GM19452 (cell line): Measurements from ENCODE around the gene GALNT13.

ENCODE experiments used
- ATAC-seq: cut with Tn5 transposase; IDR thresholded peaks from one replicate; pipeline ENCODE4 v1.9.1; 2021; ENCODE audit not compliant: unreplicated experiment

Gene GALNT13

DNA sequence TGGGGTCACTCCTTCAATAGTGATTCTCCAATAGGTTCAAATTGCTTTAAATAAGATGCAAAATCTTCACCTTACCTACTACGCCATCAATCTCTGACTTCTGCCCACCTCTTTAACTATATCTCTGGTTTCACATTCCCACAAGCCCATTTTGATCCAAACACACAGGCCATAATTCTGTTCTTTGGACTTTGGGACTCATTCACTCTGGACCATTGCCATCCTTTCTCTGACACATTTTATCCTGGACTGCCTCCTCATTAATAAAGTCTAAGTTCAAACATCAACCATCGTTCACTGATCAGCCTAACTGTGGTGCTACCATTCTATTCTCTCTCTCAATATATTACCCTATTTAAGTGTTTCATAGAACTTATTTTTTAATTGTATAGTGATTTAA lies 332.2 kb downstream of the GALNT13 start:
- no peak for ATAC-seq

DNA sequence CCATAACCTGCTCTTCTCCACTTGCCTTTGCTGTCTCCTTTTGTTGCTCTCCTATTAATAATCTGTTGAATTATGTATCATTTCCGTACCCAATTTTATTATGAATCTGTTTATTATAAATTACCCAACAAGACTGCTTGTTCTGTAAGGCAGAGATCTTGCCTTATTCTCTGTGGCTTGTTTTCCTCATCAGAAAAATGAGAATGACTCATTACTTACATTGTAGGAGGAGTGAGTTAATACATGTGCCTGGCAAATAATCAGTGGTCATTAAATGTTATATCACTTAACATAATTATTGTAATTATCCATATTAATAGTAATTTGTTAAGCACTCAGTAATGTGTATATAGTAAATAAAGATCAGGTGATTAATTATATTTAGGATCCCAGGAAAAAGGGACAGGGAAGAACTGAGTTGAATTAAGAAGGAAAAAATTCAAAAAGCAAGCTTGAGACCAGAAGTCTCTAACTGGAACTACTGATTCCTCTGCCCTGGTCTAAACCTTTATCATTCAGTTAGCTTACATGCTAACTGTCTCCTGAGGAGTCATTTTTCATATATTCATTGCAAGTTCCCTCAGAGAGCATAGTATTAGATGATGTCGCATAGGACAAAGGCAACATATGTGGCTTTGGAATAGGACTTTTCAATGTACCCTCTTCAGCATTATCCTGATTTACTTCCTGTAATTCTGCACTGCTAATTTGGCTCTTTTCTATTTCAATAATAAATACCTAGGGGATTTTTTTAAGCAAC lies 335.7 kb downstream of the GALNT13 start:
- no peak for ATAC-seq

DNA sequence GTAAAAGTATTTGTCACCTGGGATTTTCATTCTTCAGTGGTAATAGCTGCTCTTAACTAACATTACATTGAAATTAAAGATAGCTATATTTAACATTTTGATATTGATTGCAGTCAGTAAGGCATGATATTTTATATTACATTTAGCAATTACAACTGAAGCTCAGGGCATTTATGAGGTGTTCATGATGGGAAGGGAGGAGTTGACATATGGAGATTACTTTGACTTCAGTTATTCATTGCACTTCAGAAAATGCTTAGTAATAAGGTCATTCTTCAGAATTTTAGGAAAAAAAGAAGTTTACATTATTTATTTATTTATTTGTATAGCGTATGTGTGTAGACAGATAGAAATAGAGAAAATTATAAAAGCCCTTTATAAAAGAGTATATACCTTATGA lies 352.0 kb downstream of the GALNT13 start:
- ATAC-seq, result no peak

DNA sequence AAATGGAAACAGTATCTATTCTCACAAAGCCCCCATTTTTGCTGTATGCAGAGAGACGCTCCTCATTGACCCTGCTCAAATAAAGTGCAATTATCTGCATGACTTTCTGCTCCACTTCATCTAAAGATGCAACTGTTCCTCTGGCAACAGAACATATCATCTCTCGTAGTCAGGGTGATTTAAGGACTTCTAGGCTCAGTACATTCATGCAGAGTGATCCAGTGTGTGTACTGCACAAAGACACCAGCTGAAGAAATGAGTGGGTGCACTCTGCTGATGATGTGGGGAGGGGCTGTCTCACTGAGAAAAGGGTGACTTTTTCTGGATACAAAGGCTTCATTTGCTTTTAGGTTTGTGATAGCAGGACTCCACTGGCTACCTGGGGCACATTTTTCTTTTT lies 355.2 kb downstream of the GALNT13 start:
- no peak for ATAC-seq

DNA sequence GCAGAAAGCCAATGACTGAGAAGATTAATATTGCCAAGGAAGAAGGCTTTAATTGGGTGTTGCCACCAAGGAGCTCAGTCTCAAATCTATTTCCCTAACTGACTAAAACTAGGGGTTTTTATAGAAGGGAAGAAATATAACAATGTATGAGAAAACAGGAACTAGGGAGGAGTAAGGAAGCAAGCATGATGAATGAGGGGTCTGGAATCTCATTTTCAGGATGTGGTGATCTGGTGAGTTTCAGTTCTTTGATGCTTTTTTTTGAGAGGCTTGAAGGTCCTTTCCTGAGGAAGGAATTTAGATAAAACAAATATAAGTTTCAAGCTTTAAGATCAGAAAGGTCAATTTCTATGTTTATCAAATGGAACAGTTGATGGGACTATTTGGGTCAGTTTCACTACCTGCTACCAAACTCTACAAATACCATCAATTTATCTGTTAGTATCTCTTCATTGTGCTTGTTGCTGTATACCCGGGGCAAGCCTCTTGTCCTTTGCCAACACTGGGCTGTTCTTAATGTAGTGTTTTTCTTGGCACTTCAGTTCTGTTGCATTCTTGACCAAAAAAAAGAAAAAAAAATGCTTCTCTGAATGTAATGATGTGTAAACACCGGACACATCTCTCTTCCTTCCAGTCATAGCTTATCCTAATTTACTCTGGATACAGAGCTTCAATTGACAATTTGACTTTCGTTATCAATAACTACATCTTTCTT lies 357.0 kb downstream of the GALNT13 start:
- ATAC-seq, result no peak

DNA sequence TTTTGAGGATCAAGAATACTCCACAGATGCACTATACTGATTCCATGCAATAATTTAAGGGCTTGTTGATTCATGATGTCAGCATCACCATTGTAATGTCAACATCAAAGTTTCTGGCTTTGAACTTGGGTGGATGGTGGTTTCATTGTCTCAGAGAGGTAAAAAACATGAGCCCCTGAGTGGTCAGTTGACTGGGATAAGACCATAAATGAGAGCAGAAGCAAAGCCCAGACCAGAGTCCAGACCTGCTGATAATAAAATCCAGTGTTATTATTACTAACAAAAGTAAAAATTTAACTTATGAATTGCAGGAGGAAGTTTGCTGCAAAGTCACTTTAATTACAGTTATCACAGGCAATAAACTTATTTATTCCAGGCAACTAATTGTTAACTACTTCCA lies 358.2 kb downstream of the GALNT13 start:
- ATAC-seq, result no peak

DNA sequence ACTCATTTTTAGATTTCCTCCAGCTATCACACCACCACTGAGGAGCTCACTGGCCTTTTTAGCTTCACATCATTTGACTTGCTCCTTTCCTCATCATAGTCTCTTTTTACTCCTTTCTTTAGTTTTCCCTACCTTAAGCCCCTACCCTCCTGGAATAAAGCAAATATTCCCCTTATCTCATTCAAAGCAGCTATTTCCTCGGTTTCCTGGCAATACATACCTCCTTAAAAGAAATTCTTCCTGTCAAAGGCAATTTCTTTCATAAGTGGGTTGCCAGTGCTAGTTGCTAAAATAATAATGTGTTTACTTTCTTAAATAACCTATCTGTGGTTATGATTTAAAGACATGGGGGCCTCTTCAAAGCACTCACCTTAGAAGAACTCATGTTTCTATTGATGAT lies 359.3 kb downstream of the GALNT13 start:
- no peak for ATAC-seq

DNA sequence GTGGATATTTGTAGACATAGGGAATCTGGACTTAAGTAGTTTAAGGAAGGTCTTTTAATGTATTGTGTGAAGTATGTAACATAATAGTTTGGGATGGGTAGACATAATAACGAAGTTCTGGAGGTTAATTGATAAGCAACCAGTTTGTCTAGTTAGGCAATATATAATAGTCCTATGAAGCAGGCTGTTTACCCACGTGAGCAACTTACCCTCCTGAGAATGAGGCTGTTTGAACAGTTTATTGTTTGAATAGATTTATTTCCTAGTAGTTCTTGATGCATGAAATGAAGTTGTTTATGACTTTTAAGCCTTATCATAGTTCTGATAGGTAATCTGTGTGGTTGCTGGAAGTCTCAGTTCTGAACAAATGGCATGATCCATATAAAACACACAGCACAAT lies 361.5 kb downstream of the GALNT13 start:
- no peak for ATAC-seq

DNA sequence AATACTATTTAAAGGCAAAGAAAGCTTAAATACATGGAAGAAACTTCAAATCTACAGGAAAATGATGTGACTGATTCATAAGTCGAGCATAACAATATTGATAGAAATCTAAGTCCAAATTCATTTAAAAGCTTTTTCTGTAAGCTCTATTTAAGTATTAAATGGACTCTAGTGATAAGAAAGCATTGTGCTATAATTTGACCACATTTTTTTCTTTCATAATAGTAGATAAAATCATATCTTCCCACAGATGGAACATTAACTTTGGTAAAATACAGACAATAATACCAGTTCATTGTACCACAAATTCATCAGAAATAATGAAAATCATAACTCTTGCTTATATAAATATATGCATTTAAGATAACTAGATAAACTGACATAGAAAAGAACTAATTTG lies 366.5 kb downstream of the GALNT13 start:
- no peak for ATAC-seq

DNA sequence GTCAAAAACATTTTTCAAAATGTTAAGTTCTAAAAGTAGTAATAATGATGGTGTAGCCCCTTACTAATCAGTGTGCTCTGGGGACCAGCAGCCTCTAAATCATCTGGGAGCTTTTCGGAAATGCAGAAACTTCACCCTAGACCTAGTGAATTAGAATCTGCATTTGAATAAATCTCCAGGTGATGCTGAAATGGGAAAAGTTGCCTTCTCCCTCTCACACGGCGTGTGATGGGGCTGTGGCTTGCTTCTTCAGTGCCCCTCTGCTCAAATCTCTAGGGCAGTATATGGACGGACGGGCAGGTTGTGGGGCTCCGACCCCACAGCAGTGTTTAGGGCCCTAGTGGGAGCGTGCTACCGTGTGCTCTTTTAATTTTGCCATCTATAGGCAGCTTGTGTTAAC lies 368.6 kb downstream of the GALNT13 start:
- no peak for ATAC-seq

DNA sequence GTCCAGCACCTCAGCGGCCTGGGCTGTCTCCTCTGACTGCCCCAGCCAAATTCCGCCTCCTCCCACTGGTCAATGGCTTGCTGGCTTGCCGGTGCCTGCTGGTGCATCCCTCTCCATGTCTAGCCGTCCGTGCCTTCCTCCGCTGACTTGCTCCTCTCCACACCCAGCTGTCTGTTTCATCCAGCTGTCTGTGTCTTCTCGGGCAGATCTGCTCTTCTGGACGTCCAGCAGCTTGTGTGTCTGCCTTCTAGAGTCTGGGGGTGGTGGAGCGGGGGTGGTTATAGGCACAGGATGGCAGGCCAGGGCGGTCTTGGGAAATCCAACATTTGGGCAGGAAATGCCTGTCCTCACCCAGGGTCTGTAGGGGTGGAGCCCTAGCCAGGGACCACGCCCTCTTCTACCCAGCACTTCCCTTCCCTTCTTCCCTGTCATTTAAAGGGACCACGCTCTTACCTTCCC lies 369.2 kb downstream of the GALNT13 start:
- no peak for ATAC-seq

DNA sequence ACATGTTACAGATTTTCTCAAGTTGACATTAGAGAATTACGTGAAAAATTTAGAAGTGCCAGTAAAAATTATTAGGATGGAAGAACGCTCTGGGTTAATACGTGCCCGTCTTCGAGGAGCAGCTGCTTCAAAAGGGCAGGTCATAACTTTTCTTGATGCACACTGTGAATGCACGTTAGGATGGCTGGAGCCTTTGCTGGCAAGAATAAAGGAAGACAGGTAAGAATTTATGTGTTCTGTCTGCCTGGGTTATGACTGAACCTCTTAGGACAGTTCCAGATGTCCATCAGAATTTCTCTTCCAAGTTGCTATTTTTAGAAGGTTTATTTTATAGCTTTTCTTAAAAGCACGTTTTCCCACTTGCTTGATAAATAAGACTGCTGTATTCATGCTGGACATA lies 371.0 kb downstream of the GALNT13 start:
- ATAC-seq, result no peak

DNA sequence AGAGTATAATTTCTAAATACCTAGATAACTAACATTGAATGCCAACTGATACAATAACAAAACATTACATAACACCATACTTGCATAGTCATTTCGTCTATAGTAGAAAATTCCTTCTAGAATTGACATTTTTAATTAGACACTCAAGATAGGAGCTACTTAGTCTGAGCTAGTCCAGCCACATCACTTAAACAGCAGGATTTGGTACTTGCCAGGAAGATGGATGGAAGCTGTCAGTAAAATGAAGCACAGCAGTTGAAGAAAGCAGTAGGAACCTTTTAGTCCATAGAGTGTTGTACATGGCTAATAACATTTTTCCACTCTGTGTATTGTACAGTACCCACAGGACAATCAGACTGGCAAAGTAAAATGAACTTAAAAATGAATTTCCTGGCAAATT lies 372.0 kb downstream of the GALNT13 start:
- ATAC-seq, result no peak

DNA sequence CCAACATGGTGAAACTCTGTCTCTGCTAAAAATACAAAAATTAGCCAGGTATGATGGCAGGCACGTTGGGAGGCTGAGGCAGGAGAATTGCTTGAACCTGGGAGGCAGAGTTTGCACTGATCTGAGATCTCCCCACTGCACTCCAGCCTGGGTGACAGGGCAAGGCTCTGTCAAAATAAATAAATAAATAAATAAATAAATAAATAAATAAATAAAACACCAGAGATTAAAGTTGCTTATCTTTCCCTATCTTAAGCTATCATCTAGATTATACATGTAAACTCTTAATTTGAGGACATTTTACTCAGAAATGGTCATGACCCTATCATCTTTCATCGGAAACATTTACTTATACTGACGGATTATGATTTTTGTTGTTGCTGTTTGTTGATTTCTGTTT lies 373.2 kb downstream of the GALNT13 start:
- ATAC-seq, result no peak

DNA sequence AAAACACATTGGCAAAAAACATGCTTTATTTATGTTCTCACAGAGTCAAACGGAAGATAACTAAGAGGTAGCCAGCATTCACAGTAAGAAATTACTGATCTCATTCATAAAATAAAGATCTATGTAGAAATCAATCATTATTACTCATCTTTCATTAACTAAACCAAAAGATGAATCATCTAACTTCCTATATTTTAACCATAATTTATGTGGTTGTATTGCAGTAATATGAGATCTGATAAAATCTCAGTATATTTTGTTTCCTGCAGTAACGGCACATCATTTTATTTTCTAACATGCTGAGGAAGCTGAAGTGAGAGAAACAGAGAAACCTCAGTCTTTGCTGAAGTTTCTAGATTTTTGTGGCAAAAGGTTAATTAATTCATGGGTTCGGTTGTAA lies 375.8 kb downstream of the GALNT13 start:
- no peak for ATAC-seq

DNA sequence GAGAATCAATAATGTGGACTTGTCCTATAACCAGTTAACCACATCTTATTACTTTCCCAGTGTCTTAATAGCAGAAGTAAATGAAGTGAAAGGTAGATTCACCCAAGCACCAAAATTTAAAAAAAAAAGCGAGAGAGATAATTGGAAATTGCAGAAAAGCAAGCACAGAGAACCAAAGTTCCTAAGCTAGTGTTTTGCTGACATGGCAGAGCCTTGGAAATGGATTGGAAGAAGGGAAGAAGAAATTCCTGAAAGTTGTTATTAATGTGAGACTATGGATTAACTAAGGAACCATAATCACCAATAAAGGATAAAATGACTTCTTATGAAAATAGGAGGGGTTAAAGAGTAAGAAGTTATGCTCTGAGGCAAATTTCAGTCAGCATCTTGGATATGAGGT lies 384.4 kb downstream of the GALNT13 start:
- no peak for ATAC-seq

DNA sequence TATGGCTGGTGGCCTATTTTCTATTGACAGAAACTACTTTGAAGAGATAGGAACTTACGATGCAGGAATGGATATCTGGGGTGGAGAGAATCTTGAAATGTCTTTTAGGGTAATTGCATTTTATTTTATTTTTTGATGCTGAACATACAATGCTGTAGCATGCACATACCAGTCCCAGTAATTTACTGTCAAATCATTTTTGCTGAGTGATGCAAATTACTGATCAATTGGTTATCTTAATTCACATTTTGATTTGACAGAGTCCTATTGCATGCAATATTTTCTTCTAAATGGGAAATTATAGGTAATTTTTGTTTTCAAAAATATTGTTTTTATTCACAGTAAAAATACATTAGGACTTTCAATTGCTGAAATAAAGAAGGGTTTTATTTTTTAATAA lies 387.3 kb downstream of the GALNT13 start:
- no peak for ATAC-seq

DNA sequence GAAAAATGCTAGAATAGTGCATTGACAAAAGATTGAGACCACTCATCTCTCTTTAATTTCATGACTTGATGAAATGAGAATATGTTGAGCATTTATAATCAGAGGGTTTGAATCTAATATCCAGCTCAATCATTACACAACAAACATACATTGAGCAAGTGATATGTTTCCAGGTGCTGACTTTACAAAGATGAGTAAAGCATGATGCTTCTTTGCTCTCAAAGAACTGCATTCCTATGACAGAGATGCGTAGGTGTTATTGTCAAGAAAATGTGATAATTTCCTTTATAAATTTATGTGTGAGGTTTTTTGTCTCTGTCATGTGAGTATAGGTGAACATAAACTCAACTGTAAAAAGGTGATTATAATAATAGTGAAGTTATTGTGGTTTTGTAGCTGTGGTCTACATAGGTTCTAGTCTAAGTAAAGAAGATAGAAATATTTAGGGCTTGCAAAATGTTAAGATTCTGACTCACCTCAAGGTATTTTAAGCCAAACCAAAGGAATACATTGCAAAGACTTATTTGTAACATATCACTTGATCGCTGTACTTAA lies 389.8 kb downstream of the GALNT13 start:
- ATAC-seq, result no peak

DNA sequence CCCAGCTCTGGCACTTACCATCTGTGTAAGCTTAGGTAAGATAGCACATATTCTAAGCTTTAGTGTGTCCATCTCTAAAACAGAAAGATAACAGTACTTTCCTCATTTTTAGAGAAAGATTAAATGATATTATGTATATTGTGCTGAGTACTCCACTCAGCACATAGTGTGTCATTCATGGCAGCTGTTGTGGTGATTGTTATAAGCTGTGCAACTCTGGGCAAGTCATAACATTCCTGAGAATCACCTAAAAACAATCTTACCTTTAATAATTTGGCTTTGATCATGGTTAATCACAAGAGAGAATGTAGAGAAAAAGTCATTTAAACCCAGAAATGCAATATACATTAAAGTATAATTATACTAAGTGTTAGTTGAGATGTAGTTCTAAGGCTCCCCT lies 391.5 kb downstream of the GALNT13 start:
- no peak for ATAC-seq

DNA sequence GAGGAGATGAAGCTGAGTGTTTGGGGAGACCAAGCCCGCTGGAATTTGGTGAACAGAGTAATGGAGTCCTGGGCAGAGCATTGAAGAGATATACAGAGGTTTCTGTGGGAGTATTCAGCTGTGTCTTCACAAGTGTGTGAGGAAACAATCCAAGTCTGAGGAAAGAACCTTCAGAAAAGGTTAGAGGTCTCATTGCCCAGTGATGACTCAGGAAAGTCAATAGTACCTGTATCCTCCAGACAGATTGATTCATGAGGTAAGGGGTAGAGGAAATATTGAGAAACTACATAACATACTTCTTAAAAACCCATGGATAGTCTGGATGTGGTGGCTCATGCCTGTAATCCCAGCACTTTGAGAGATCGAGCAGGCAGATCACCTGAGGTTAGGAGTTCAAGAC lies 392.3 kb downstream of the GALNT13 start:
- no peak for ATAC-seq

DNA sequence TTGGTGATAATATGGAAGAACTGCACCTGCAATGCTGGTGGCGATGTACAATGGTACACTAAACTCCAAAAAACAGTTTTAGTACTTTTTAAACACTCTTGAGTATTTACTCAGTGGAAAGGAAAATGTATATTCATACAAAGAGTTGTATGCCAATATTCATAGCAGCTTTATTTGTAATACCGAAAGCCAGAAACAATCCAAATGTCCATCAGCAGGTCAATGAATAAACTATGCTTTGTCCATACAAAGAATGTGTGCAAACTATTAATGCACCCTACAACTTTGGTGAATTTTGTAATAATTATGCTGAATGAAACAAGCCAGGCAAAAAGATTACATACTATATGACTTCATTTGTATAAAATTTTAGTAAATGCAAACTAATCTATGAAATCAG lies 396.3 kb downstream of the GALNT13 start:
- ATAC-seq, result no peak

DNA sequence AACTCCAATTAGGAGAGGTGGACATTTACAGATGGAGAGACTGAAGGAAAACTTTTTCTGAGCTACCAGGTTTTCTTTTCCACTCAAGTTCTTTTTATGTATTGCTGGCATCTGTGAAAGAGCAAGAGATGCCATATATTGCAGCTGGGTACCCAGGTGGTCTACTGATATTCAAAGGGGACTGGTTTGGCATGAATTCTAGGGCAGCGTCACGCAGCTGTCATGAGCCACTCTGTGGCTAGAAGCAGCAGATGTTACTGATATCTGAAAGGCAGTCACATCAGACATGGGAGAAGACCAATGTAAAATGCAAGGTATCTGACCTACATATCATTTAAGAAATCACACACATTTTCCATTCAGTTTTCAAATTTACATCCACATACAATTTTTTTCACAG lies 408.8 kb downstream of the GALNT13 start:
- ATAC-seq, result no peak
